NCI-H345 treated with DMSO at 0.1 percent for 48 hours (cell line): ENCODE data around the gene WWOX.

Source experiments
- DNase-seq: peaks from one replicate; lab custom pipeline; 2025; ENCODE audit not compliant: unreplicated experiment; lab: John Stamatoyannopoulos, UW

WWOX gene

GRCh38 chr16:78430281-78430680 is 330.8 kb downstream of the WWOX start:
- DNase-seq, result no peak

- no peak for DNase-seq
Measured at GRCh38 chr16:78431004-78431670, 331.7 kb downstream of the WWOX start.

DNA sequence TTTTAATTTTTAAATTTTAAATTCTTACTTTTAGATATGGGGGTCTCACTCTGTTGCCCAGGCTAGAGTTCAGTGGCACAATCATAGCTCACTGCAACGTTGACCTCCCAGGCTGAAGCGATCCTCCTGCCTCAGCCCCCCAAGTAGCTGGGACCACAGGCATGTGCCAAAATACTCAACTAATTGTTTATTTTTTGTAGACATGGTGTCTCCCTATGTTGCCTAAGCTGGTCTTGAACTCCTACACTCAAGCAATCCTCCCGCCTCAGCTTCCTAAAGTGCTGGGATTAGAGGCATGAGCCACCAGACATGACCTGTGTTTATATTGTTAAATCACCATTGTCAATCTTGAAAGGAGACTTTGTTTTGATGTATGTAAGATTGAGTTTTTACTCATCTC is 332.2 kb downstream of the WWOX start:
- no peak for DNase-seq

DNA sequence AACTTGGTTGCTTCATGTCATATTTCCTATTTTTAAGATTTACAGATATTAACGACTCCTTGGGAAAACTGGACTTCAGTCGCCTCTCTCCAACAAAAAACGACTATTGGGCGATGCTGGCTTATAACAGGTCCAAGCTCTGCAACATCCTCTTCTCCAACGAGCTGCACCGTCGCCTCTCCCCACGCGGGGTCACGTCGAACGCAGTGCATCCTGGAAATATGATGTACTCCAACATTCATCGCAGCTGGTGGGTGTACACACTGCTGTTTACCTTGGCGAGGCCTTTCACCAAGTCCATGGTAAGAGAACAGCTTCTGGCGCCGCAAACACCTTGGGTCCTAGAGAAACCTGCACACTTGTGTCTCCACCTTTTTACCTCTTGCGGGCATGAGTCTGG is 333.0 kb downstream of the WWOX start:
- no peak for DNase-seq

DNA sequence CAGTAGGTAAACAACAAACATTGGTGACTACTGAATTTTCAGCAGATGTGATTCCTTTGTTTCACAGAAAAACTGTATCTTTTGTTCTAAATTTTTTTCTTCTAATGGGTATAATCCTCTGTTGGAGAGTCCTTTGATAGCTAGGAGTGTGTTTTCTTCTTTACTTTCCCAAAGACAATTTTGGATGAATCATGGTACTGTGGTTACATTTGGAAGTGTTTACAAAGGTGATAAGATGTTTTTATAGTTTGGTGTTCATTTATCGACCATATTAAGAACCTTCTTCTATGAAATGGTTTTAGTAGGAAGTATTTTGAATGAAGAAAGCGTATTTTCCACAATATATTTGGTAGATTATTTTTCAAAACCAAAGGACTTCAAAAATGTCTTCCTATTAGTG is 333.7 kb downstream of the WWOX start:
- DNase-seq, result no peak

DNA sequence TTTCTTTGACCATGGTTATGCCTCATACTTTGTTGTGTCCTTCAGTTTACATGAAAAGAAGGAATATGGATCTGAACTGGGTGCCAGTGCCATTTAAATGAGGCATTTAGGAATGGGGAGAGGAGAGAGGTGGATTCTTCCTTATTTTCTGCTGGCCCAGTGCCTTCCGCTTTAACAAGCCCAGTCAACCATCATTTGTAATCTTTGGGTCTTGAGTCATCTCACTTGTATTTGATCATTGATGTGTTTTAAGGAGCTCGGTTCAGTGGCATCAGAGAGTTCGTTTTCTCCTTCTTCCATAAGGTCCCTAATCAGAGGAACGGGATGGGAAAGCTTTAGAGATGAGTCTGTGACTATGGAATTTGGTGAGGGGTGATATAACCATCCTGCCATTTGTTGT is 334.9 kb downstream of the WWOX start:
- no peak for DNase-seq

GRCh38 chr16:78435260-78435659 is 335.8 kb downstream of the WWOX start:
- DNase-seq, result no peak

DNA sequence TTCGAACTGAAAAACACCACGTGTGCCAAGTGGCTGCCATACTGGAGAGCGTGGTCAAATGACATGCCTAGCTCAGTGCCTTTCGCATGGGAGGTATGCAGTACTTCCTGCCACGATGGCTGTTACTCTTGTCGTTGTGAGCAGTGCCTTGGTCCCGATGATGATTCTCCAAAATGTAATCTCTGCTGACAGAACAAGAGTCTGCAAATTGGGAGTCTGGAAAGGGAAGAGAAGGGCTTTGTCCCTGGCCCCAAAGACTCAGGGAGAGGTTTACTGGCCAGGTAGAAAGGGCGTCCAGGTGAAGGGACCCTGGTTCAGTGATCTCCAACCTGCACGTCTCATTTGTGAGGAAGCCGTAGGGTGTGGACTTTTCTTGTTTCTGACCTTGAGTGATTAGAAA is 336.6 kb downstream of the WWOX start:
- no peak for DNase-seq

DNA sequence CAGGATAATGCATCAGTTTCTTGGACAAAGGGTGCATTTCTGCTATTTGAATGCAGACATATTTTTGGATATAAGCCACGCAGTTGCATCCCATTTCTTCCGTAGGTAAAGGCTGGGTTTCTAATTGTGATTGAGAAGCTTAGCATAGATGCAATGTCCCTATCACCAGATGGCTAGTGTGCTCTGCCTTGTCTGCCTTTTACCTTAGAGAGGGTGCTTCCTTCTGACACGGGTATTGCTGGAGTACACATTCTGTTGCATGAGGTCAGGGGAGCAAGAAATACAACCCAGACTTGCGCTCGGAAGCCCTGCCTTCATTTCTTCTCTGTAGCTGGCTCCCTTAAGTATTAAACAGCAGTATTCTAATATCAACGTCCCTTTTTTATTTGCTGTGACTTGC is 337.4 kb downstream of the WWOX start:
- no peak for DNase-seq

DNA sequence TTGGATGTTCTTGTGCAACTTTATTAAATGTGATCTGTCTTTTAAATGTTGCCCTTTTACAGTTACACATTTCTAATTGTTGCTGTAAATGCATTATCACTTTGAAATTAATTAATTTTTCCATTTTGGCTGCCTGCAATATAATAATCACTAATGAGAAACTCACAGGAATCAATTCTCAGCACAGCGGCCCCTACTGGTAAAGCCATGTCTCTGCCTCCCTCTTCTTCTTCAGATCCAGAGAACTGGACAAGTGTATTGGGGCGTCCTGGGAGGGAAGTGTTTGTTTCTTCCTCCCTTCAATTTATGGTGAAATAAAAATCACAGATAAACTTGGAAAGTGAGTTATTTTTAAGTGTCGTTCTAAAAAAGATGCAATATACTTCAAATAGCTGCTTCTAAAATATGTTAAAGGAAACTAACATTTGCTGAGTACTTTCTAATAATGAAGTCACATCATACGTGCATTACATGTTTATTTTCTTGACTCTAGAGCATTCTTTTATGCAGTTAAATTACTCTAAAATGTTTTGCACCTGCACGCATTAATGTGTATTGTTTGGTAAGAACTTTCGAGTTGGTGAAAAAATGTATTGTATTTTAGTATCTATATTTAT is 338.0 kb downstream of the WWOX start:
- no peak for DNase-seq

DNA sequence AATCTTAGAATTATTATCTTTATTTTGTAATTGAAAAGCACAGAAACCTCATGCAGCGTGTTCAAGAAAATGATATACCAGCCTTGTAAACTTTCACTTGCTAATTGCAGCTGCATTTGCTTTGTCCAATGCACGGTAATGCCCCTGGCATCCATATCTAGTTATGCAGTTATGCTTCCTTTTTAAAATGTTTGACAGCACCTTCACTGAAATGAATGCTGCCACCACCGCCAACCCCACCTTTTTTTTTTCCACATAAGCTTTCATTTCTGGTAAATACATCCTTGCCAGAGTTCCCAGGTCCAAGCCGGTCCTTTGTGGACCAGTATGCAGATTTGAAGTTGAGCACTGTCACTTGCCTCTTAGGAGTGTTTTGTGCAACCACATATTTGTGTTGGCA is 338.8 kb downstream of the WWOX start:
- DNase-seq, result no peak

DNA sequence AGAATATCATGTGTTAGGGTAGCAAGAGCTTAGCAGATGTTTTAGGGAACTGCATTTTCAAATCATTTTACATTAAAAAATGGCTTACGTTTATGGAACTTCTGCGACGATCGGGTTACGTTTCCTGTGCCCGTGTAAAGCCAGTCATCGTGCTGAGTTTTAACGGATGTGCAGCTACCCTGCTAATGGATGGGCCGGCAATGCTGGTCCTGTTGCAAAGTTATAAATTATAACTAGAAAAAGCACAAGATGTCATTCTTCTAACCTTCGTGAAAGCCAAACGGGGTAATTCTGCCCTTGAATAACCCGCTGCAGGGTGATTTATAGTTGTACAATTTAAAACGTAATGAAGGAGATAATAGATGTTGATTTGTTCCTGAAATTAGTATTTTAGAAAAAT is 339.2 kb downstream of the WWOX start:
- no peak for DNase-seq

DNA sequence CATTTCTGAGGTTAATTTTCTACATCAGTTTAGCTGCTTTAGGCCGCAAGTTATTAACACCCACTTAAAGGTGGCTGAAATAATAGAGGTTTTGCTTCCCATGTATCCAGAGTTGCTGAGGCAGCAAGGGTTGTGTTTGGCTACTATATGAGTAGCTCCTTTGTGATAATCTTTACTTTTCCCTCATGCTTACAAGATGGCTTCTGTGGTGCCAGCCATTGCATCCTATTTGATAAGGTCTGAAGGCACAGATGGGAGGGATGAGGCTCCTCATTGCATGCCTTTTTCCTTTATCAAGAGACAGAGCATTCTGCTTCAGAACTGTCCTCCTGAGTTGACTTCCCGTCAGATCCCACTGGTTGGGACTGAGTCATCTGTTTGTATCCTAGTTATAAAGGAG is 340.2 kb downstream of the WWOX start:
- no peak for DNase-seq

GRCh38 chr16:78441298-78441697 is 341.8 kb downstream of the WWOX start:
- DNase-seq, result no peak

DNA sequence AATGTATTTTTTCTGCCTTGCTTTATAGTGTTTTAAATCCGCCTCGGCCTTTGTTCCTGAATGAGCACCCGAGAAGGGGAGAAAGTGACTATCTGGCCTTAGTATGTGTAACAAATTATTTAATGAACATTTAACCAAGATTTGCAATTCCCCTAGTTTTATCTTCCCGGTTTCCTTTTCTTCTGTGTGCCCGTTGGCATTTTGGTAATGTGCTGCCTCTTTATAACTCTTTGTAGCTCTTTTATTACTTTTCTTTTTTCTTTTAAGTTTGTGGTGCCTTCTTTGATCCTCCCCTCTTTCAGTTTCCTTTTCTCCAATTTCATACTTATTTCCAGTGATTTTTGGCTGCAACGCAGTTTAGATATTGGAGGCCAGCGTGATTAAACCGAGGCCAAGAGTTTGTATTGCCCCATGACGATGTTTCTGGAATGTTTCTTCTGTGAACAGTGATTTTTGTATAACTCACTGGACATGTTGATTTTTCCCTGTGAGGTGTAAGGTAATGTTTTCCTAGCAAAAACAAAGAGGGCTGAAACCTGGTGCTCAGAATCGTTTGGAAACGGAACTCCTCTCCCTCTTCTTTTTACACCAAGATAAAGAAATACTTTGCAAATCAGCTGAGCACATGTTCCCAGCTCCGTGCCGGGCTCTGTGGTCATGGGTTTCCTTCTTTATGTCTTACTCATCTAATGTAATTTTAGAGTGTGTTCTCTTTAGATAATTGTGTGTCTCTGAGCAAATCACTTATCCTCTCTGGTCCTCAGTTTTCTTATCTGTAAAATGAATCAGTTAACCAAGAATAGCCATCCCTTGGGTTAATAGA is 344.3 kb downstream of the WWOX start:
- DNase-seq, result no peak

DNA sequence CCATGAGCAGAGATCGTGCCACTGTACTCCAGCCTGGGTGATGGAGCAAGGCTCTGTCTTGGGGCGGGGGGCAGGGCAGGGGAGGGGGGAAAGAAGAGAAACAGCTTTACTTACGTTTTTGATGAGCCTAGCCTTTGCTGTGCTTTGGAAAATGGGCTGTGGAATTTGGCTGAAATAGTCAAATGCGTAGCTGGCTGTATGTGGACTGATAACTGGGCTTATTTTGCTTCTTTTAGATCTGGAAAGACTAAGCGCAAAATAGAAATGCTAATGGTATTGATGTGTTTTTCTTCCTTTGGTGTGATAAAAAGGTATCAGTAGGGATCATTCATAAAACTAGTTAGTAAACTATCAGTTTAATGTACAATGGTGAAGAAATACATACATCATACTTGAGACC is 346.4 kb downstream of the WWOX start:
- DNase-seq, result no peak

GRCh38 chr16:78446486-78446885 is 347.0 kb downstream of the WWOX start:
- DNase-seq, result peak; percentile 1

DNA sequence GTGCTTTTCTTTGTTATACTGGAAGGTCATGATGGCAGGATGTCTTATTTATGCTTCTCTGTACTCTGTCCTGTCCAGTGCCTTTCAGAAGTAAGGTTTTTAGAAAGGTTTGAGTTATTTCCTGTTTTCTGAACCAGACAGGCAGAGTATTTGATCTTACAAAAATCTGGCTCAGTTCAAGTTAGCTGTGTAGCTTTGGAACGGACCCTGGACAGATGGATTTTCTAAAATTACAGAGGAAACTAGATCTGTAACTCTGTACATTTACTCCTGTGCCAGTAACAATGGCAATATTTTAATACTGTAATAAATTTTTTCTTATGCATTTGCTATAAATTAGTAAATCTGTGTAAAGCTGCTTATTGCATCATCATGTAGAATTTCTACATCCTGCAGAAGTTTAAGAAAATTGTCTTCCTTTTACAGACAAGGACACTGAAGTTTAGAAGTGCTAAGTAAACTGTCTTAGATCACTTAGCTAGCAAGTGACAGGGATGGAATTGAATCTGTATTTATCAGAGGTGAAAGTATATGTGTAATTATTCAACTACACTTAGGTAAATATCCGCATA is 347.6 kb downstream of the WWOX start:
- no peak for DNase-seq

DNA sequence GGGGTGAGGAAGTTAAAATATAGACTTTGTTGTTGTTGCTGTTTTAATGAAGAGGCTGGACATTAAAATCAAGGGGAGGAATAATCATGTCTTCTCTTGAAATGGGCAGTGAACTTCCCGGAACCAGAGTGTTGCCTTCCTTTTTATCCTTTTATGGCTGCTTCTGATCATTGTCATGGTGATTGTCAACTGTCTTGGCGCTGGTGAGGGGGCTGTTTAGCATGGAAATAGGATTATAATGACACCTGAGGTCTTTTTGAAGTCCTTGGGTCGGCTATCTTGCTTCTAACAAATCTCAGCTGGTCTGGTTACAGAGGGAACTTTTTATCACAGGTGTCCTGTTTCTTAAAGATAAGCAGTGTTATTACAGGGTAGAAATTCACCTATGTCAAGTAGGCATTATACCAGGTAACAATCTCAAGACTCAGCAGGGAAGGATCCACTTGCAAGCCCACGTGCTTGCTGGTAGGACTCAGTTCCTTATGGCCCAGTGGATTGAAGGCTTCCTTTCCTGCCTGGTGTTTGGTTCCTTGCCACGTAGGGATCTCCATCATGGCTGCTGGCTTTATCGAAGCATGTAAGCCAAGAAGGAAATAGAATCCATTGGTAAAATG is 349.3 kb downstream of the WWOX start:
- no peak for DNase-seq

GRCh38 chr16:78450255-78450654 is 350.8 kb downstream of the WWOX start:
- DNase-seq, result no peak

GRCh38 chr16:78452025-78452555 is 352.6 kb downstream of the WWOX start:
- DNase-seq, result no peak
